NB4 (cell line): ENCODE data around the gene BHLHE23.

Source experiments
- DNase-seq: peaks from one replicate; pipeline ENCODE4 v3.0.0; 2010; ENCODE audit warnings: low read depth
- H3K4me3 ChIP-seq: one replicate; pipeline ENCODE4 v1.5.1; 2011; ENCODE audit warnings: mild to moderate bottlenecking, low read depth, low read length, moderate library complexity
- CTCF ChIP-seq: IDR thresholded peaks from one replicate; pipeline ENCODE4 v1.5.1; 2012; ENCODE audit warnings: low read depth, low read length
- MAX ChIP-seq: IDR thresholded peaks from 2 replicates; pipeline ENCODE4 v1.6.1; 2011; ENCODE audit warnings: low read depth, low read length
- MYC ChIP-seq: IDR thresholded peaks from 2 replicates; pipeline ENCODE4 v1.6.1; 2011; ENCODE audit warnings: low read depth, low read length
- POLR2A ChIP-seq: IDR thresholded peaks from 2 replicates; pipeline ENCODE4 v1.6.1; 2011; ENCODE audit warnings: mild to moderate bottlenecking; ENCODE audit not compliant: insufficient read length; ENCODE audit errors: extremely low read depth

BHLHE23 gene

GRCh38 chr20:63005365-63005861 lies 1.4 kb downstream of the BHLHE23 start:
- DNase-seq, result no peak
- no peak overlapping the region for H3K4me3 ChIP-seq
- TF ChIP-seq POLR2A (no peak), MYC (no peak), CTCF (no peak), MAX (no peak)

- H3K4me3 ChIP-seq, result no peak overlapping the region
Measured at GRCh38 chr20:63004607-63005364, 2.0 kb downstream of the BHLHE23 start.

GRCh38 chr20:63003546-63003945 lies 3.2 kb downstream of the BHLHE23 start:
- DNase-seq, result no peak
- no peak overlapping the region for H3K4me3 ChIP-seq
- TF ChIP-seq MAX (no peak), POLR2A (no peak), MYC (no peak), CTCF (no peak)

More at GRCh38 chr20:63004607-63005364, 2.0 kb downstream of the BHLHE23 start:
- peak; percentile 57 for DNase-seq
- TF ChIP-seq MYC, result no peak
- TF ChIP-seq POLR2A, result no peak
- TF ChIP-seq CTCF, result no peak
- no peak for TF ChIP-seq MAX

GRCh38 chr20:63002511-63002910 lies 4.3 kb downstream of the BHLHE23 start:
- no peak for TF ChIP-seq MYC
- TF ChIP-seq POLR2A, result no peak
- TF ChIP-seq MAX, result no peak
- no peak for TF ChIP-seq CTCF
- H3K4me3 ChIP-seq, result no peak overlapping the region
- no peak for DNase-seq

GRCh38 chr20:63000958-63001357 lies 5.8 kb downstream of the BHLHE23 start:
- no peak for DNase-seq
- TF ChIP-seq CTCF (no peak), MAX (no peak), POLR2A (no peak), MYC (no peak)
- H3K4me3 ChIP-seq, result no peak overlapping the region
